GM18526 (cell line): ENCODE data around the gene C10orf143.

Experiments
- POLR2A ChIP-seq: IDR thresholded peaks from 3 replicates; pipeline ENCODE4 v1.6.1; 2011; ENCODE audit not compliant: insufficient read length; ENCODE audit errors: extremely low read depth

The C10orf143 gene

DNA sequence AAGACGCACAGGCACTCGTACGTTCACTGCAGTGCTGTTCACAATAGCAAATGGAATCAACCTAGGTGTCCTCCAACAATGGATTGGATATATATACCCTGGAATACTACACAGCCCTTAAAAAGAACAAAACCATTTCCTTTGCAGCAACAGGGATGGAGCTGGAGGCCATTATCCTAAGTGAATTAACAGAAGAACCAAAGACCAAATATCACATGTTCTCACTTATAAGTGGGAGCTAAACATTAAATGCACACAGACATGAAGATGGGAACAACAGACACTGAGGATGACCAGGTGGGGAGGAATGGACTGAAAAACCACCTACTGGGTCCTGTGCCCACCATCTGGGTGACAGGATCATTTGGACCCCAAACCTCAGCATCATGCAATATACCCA, 94.5 kb downstream of the C10orf143 start:
- no peak for TF ChIP-seq POLR2A

DNA sequence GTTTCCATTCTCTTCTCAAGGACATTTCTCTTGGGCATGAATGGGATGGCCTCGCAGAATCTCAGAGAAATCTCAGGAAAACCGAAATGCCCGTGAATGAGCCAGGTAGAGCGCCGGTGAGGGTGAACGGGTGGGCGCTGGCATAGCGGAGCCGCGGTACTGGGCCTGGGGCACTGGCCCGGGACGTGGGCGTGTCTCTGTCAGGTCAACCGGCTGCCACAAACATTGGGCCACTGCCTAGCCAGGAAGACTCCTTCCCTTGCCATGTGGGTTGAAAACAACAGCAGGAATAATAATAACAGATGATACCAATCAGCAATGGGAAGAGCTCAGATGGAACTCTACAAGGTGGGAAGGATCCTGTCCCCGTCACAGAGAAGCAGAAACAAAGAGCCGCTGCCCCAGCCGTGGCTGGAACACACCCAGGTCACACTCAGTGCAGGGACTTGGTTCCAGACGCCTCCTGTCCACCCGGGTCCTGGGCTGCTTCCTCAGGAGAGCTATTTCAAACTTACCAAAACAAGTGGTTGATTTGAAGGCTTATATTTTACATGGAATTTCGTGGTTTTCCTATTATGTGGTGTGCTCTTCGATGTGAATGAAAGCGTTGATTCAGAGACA, 95.4 kb downstream of the C10orf143 start:
- TF ChIP-seq POLR2A = no peak

DNA sequence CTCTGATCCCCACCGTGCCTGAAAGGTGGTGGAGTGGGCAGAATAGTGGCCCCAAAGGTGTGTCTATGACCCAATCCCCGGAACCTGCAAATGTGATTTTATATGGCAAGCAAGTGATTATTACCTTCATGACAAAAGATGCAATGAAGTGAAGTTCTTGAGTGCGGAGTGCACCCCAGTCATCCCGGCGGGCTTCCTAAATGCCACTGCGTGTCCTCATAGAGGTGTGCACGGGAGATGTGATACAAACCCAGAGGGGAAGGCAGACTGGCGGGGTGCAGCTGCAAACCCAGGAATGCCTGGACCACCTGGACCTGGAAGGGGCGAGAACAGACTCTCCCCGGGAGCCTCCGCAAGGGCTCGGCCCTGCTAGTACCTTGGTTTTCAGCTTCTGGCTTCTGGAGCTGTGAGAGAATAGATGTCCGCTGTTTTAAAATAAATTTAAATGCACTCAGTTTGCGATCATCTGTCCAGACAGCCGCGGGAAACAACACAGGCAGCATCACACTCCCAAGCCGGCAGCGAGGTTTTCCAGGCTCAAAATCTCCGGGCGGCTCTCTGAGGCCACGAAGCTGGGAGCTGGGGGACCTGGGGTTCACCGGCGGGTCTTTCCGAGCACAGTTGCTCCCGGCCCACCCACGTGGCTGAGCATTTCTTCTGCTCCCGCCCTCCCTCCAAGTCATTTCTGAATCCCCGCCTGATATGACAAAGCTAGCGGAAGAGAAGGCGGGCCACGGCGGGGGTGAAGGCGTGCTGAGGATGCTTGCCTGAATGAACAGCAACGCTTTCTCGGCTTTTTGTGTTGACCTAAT, 96.2 kb downstream of the C10orf143 start:
- no peak for TF ChIP-seq POLR2A
